Fibroblast of lung (primary cell): ENCODE measurements around the gene BGLAP.

Source experiments
- EZH2 ChIP-seq: IDR thresholded peaks from 2 replicates; pipeline ENCODE4 v1.5.1; 2012; ENCODE audit warnings: low read length, control low read depth, mild to moderate bottlenecking; ENCODE audit errors: missing control alignments
- TF ChIP-seq, protein P1 (sequence below), 2 donors: IDR thresholded peaks in 1 of 2; conservative IDR thresholded peaks in 1 of 2; 1 replicate in 1 of 2; 2 replicates in 1 of 2; pipeline ENCODE4 v1.5.1; 2011 to 2012; ENCODE audit warnings: low read length in 2 of 2, control low read depth in 1 of 2, inconsistent platforms in 1 of 2, low read depth in 1 of 2, mild to moderate bottlenecking in 1 of 2

DNA sequence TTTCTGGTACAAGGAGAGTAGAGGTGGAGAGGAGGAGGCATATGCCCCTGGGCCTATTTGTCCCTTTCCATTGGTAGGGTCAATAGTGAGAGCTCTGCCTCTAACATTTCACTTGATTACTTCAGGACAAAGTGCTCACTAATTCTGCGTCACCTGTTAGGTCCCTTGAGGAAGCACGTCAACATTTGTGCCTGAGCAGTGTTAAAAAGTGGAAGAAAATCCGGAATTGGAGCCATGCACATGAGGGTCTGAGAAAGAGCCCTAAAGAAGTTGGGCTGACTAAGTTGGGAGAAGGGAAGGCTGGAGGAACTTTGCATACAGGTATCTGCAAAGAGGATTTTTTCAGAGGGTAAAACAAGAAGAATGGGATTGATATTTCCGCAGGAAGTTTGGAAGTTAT is 46.1 kb upstream of the BGLAP start:
- TF ChIP-seq, protein P1, sequence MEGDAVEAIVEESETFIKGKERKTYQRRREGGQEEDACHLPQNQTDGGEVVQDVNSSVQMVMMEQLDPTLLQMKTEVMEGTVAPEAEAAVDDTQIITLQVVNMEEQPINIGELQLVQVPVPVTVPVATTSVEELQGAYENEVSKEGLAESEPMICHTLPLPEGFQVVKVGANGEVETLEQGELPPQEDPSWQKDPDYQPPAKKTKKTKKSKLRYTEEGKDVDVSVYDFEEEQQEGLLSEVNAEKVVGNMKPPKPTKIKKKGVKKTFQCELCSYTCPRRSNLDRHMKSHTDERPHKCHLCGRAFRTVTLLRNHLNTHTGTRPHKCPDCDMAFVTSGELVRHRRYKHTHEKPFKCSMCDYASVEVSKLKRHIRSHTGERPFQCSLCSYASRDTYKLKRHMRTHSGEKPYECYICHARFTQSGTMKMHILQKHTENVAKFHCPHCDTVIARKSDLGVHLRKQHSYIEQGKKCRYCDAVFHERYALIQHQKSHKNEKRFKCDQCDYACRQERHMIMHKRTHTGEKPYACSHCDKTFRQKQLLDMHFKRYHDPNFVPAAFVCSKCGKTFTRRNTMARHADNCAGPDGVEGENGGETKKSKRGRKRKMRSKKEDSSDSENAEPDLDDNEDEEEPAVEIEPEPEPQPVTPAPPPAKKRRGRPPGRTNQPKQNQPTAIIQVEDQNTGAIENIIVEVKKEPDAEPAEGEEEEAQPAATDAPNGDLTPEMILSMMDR (conservative IDR thresholded peaks at IDR 0.05 in 1 of 2, IDR thresholded peaks at IDR 0.05 in 1 of 2; ENCODE audit: low read depth in 1 of 2, low read length in 2 of 2) = no peak
- no peak for TF ChIP-seq EZH2
